Nephron progenitor cell (in vitro differentiated cells): ENCODE data around the gene ZNF133.
A peak's percentile ranks its signal among the peaks of the same experiment; 100 is the strongest.

Source experiments
- DNase-seq: peaks from one replicate; pipeline ENCODE4 v3.0.0; 2021
- H3K27ac Mint-ChIP-seq: 2 replicates; pipeline ENCODE4 v1.8.0; 2021; ENCODE audit warnings: mild to moderate bottlenecking, moderate library complexity, mixed read lengths
- H3K27me3 Mint-ChIP-seq: 2 replicates; pipeline ENCODE4 v1.8.0; 2021; ENCODE audit warnings: mild to moderate bottlenecking, low read depth, mixed read lengths; ENCODE audit not compliant: poor library complexity
- H3K36me3 Mint-ChIP-seq: 2 replicates; pipeline ENCODE4 v1.8.0; 2021; ENCODE audit warnings: low read depth, mixed read lengths
- H3K4me1 Mint-ChIP-seq: 2 replicates; pipeline ENCODE4 v1.8.0; 2021; ENCODE audit warnings: mixed read lengths
- H3K4me3 Mint-ChIP-seq: 2 replicates; pipeline ENCODE4 v1.8.0; 2021; ENCODE audit warnings: mild to moderate bottlenecking, moderate library complexity, mixed read lengths
- H3K9me3 Mint-ChIP-seq: 2 replicates; pipeline ENCODE4 v1.8.0; 2021; ENCODE audit warnings: mild to moderate bottlenecking, moderate library complexity, mixed read lengths
- CTCF ChIP-seq: fragments of 200-600 bp; sonication (generic); IDR thresholded peaks from 2 replicates; pipeline ENCODE4 v1.5.0; 2021; ENCODE audit warnings: antibody characterized with exemption

Gene ZNF133

DNA sequence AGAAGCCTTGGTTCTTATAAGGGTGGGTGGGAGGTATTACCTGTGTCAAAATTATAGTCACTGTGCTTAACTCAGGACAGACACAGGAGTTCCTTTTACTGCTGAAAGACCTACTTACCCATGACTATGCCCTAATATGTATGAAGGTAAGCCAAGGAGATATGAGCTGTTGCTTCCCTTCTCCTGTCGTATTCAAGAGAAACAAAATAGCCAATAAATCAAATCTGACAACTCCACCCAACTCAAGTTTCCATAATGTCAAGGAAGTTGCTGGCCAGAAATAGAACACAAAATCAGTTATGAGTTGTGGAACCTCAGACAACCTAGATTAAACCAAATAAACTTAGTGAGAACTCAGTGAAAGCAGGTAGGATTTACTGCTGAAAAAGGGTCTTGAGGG lies 25.1 kb downstream of the ZNF133 start:
- peaks cover 2% of the 10 kb centered on the region for H3K27me3 Mint-ChIP-seq
- no peak overlapping the region for H3K4me3 Mint-ChIP-seq
- H3K9me3 Mint-ChIP-seq: no peaks in the 10 kb centered on the region
- TF ChIP-seq CTCF: no peak
- DNase-seq: no peak
- H3K27ac Mint-ChIP-seq: no peak overlapping the region
- H3K36me3 Mint-ChIP-seq: peaks cover 68% of the 10 kb centered on the region
- no peaks in the 10 kb centered on the region for H3K4me1 Mint-ChIP-seq

- Mint-ChIP-seq H3K4me1 (no peaks in the 10 kb centered on the region), H3K9me3 (no peaks in the 10 kb centered on the region), H3K36me3 (peaks cover 65% of the 10 kb centered on the region), H3K27me3 (peaks cover 2% of the 10 kb centered on the region), H3K4me3 (no peak overlapping the region), H3K27ac (no peak overlapping the region)
- TF ChIP-seq CTCF: no peak
- no peak for DNase-seq
Measured at GRCh38 chr20:18314786-18315406, 26.6 kb downstream of the ZNF133 start.

GRCh38 chr20:18316166-18316565 lies 27.8 kb downstream of the ZNF133 start:
- Mint-ChIP-seq H3K4me3 (no peak overlapping the region), H3K27ac (peak overlapping the region; percentile 39), H3K4me1 (no peaks in the 10 kb centered on the region), H3K27me3 (peaks cover 2% of the 10 kb centered on the region), H3K9me3 (no peaks in the 10 kb centered on the region), H3K36me3 (peaks cover 59% of the 10 kb centered on the region)
- TF ChIP-seq CTCF: no peak
- no peak for DNase-seq

DNA sequence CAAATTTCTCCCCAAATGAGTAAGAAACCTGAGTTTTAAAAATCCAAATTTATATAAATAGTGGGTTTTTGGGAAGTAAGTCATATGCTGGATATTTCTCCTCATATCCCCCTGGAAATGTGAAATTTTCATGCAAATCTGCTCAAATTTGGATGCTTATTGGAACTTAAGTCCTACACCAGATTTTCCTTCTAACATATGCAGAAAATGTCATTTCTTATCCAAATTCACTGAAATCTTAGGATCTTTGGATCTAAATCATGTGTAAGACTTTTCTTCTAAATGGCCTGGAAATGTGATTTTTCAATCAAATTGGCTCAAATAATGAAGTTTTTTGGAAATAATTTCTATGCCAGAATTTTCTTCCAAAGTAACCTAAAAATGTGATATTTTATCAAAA lies 33.0 kb downstream of the ZNF133 start:
- peaks cover 11% of the 10 kb centered on the region for H3K4me1 Mint-ChIP-seq
- no peak for DNase-seq
- peaks cover 2% of the 10 kb centered on the region for H3K9me3 Mint-ChIP-seq
- H3K27ac Mint-ChIP-seq: no peak overlapping the region
- H3K36me3 Mint-ChIP-seq: peaks cover 31% of the 10 kb centered on the region
- TF ChIP-seq CTCF: no peak
- H3K27me3 Mint-ChIP-seq: peaks cover 6% of the 10 kb centered on the region
- H3K4me3 Mint-ChIP-seq: no peak overlapping the region

- H3K4me3 Mint-ChIP-seq: no peak overlapping the region
- no peak overlapping the region for H3K27ac Mint-ChIP-seq
- H3K36me3 Mint-ChIP-seq: peaks cover 25% of the 10 kb centered on the region
- peaks cover 9% of the 10 kb centered on the region for H3K9me3 Mint-ChIP-seq
- peaks cover 5% of the 10 kb centered on the region for H3K27me3 Mint-ChIP-seq
- no peak for DNase-seq
- TF ChIP-seq CTCF: no peak
- peaks cover 11% of the 10 kb centered on the region for H3K4me1 Mint-ChIP-seq
Measured at GRCh38 chr20:18321976-18322950, 33.9 kb downstream of the ZNF133 start.
